GM19025 (cell line): ENCODE measurements around the gene TNFRSF13B.
"Not testable (repeated sequence)": the region's sequence is repeated elsewhere in the genome, so short reads cannot be mapped to it uniquely, and the experiment has no call there.

Experiments used
- ATAC-seq: cut with Tn5 transposase; IDR thresholded peaks from one replicate; pipeline ENCODE4 v1.9.1; 2021; ENCODE audit warnings: mild to moderate bottlenecking, low read depth, moderate library complexity; ENCODE audit not compliant: unreplicated experiment

The TNFRSF13B gene

DNA sequence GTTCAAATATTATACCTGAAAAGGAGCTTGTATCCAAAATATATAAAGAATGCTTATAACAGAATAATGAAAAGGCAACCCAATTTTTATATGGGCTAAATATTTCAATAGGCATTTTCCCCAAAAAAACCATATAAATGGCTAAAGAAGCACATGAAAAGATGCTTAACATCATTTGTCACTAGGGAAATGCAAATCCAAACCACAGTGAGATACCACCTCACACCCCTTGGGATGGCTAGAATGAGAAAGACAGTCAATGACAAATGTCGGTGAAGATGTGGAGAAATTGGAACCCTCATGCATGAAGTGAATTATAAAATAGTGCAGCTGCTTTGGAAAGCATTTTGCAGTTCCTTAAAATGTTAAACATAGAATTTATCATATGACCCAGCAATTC is 3.1 kb downstream of the TNFRSF13B start:
- no peak for ATAC-seq

DNA sequence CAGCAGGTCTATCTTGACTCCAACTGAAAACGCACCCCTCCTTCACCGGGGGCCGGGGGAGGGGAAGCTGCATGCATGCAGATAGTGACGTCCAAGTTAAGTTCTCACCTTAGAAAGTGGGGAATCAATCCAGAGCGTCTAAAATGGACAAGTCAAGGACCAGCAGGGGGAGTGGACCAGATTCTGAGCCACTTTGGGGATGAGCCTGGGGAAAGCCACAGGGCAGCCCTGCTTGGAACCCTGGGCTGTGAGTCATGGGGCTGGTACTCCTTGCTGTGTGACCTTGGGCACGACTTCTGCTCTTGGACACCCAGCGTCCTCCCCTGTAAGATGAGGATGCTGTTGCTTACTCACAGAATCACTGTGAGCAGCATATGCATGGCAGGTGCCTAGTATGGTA is 9.1 kb downstream of the TNFRSF13B start:
- no peak for ATAC-seq

GRCh38 chr17:16961792-16962191 is 10.1 kb downstream of the TNFRSF13B start:
- ATAC-seq = no peak

- ATAC-seq = not testable (repeated sequence)
These were observed 10.9 kb downstream of the TNFRSF13B start for GRCh38 chr17:16961022-16961421.

- not testable (repeated sequence) for ATAC-seq
These were observed 16.9 kb downstream of the TNFRSF13B start for GRCh38 chr17:16955011-16955410.

GRCh38 chr17:16954521-16954920 is 17.4 kb downstream of the TNFRSF13B start:
- ATAC-seq = no peak

GRCh38 chr17:16953841-16954240 is 18.1 kb downstream of the TNFRSF13B start:
- no peak for ATAC-seq

- ATAC-seq = no peak
These were observed 18.6 kb downstream of the TNFRSF13B start for GRCh38 chr17:16953347-16953746.

- ATAC-seq = no peak
These were observed 19.5 kb downstream of the TNFRSF13B start for GRCh38 chr17:16952401-16952800.

GRCh38 chr17:16950488-16950887 is 21.4 kb downstream of the TNFRSF13B start:
- ATAC-seq = no peak

GRCh38 chr17:16948587-16949376 is 23.1 kb downstream of the TNFRSF13B start:
- no peak for ATAC-seq

DNA sequence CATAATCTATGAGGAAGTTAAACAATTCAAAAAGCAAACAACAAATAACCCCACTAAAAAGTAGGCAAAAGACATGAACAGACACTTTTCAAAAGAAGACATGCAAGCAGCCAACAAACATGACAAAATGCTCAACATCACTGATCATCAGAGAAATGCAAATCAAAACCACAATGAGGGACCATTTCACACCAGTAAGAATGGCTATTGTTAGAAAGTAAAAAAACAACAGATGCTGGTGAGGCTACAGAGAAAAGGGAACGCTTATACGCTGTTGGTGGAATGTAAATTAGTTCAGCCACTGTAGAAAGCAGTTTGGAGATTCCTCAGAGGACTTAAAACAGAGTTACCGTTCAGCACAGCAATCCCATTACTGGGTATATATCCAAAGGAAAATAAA is 24.4 kb downstream of the TNFRSF13B start:
- ATAC-seq = no peak

- no peak for ATAC-seq
These were observed 26.2 kb downstream of the TNFRSF13B start for GRCh38 chr17:16945663-16946218.

DNA sequence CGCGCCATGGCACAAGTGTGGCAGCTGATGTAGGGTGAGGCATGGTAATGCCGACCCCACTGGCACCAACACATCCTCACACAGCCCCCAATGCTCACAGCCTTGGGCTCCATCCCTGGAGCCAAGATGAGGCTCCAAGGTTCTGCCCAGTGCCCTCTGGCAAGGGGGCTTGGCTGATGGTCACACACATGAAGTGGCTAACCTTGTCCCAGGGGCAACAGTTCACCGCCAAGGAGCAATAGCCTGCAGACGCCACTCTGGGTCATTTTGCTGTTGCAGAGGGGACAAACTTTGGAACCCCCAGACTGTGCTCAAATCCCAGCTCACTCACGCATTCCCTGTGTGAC is 26.8 kb downstream of the TNFRSF13B start:
- no peak for ATAC-seq

DNA sequence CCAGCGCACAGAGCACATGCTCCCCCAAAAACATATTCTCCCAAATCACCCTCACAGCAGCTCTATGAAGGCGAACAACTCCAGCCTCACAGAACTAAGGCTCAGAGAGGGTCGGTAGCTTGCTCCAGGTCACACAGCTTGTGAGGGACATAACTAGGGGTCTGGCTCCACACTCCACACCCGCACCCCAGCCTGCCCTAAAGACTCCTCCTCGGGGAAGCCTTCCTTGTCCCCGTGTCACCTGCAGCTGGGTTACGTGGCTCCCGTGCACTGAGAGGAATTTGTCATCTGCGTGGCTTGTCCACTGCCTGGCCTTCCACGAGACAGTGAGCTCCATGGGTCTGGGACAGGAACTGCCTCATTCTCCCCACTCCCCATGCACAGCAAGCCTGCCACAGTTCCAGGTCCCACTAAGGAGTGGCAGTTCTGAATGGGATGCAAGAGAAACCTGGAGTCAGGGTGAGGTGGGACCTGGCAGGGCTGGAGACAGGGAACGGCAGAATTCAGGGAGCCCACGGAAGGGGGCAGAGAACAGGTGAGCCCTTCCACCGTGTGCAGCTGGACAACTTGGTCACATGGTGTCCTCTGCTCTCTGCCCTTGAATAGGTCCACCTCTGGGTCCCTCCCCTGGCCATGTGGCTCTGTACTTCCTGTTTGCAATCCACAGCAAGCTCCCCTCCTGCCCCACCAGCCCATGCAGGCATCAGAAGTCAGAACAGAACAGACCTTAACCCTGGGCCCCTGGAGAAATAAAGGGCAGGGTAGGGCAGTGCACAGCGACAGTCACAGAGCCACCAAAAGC is 27.4 kb downstream of the TNFRSF13B start:
- ATAC-seq = no peak

GRCh38 chr17:16943541-16944333 is 28.2 kb downstream of the TNFRSF13B start:
- ATAC-seq = no peak

DNA sequence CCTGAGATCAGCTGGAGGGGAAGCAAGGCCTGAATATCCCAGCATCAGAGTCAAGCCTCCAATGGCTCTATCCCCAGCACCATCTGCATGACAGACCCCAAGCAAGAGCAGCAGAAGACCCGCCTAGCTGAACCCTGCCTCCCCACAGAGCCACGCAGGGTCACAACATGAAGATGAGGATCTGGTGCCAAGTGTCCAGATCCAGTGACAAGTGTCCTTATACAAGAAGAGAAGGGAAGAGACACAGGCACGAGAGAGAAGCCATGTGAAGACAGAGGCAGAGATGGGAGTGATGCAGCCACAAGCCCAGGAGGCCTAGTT is 28.9 kb downstream of the TNFRSF13B start:
- ATAC-seq = no peak

- ATAC-seq = no peak
These were observed 29.5 kb downstream of the TNFRSF13B start for GRCh38 chr17:16942141-16943031.

- no peak for ATAC-seq
These were observed 30.6 kb downstream of the TNFRSF13B start for GRCh38 chr17:16941072-16942036.
